CD4-positive, alpha-beta T cell treated with Interleukin-15 for 4 hours (primary cell): ENCODE measurements around the gene MEX3A.
A peak's percentile ranks its signal among the peaks of the same experiment; 100 is the strongest.
"Not testable (repeated sequence)": the region's sequence is repeated elsewhere in the genome, so short reads cannot be mapped to it uniquely, and the experiment has no call there.

Experiments
- DNase-seq: peaks from one replicate; pipeline ENCODE4 v3.0.0-alpha.2; 2020; ENCODE audit warnings: low spot score

The MEX3A gene

GRCh38 chr1:156082309-156083091, at the start of gene MEX3A:
TSS of gene MEX3A (minus strand) at chr1:156082465. CDS start at chr1:156081998, 467 bp downstream.
- DNase-seq = peak; percentile 47

DNA sequence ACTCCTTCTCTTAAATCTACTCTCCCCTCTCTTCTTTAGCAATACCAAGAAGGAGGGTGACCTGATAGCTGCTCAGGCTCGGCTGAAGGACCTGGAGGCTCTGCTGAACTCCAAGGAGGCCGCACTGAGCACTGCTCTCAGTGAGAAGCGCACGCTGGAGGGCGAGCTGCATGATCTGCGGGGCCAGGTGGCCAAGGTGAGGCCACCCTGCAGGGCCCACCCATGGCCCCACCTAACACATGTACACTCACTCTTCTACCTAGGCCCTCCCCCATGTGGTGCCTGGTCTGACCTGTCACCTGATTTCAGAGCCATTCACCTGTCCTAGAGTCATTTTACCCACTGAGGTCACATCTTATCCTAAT, 48.3 kb upstream of the MEX3A start:
- no peak for DNase-seq

DNA sequence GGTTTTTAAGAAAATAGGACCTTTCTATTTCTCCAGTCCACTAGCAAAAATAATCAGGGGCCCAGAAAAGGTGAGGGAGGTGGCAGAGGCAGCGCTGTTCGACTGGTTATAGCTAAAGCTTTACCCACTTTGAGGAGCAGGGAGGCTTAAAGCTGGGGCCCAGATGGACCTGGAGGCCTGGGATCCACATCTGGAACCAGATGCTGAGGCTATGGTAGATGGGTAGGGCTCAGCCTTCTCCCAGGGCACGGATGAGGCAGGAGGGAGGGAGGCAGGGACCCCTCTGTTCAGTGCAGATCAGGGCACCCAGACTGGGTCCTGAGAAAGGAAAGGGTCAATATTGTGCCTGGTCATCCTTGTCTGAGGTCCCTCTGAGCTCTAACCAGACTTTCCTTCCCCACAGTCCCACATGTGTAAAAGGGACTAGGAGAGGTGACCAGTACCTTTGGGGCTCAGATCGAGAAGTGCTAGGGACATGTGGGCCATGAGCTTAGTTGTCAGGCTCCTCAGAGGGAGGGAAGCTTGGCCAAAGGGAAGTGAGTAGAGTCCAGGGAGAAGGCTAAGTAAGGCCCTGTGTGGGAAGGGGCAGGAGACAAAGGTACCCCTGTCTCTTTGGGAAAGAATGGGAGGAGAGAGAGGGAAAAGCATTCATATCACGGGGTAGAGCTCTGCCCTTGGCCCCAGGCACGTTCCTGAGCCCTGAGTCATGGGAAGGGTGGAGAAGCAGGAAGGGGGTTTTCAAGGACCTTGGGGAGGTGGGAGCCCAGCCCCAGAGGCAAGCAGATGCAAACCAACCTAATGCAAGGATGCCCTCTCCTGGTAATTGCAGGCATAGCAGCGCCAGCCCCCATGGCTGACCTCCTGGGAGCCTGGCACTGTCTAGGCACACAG, 47.7 kb upstream of the MEX3A start:
- DNase-seq = peak; percentile 67

GRCh38 chr1:156128654-156129597, 46.7 kb upstream of the MEX3A start:
- no peak for DNase-seq

DNA sequence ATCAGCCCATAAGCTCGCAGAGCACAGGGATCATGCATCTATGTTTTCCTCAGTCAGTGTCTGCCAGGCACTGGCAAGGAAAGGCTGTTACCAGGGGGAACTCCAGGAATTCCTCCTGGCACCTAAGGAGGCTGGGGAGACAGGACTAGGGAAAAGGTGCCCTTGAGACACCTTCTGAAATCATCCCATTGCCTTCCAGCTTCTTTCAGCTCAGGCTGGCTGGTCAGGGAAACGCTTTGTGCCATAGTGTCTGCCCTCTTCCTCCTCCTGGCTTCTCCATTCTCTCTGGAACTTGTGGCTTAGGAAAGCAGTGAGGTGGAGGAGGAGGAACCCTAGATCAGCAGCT, 46.0 kb upstream of the MEX3A start:
- DNase-seq = no peak

- DNase-seq = peak; percentile 94
These were observed 44.6 kb upstream of the MEX3A start for GRCh38 chr1:156126630-156127534.

DNA sequence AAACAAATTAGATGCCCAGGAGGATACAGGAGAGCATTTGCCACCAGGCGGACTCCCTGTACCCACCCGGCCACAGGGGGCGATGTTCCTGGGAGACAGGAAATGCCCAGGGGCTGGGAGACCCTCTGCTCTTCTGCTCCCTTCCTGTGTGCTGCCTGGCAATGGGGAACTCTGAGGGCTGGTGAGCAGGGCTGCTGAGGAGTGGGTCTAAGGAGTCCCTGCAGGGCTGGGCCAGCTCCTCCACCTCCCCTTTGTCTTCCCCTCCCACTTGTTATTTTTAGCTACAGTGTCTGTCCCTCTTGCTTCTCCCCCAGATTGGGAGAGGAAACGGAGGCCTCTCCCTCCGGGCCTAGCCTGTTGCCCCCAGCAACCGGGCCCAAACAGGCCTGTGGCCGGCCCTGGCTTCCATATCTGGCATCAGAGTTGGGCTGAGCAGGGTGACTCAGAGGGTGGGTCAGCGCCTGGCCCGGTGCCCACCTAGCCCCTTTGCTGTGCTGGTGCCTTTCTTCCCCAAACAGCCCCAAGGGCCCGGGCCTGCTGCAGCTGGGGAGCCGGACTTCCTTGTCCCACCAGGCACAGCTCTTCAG, 43.9 kb upstream of the MEX3A start:
- peak; percentile 84 for DNase-seq

- not testable (repeated sequence) for DNase-seq
These were observed 43.3 kb upstream of the MEX3A start for GRCh38 chr1:156125544-156125943.

DNA sequence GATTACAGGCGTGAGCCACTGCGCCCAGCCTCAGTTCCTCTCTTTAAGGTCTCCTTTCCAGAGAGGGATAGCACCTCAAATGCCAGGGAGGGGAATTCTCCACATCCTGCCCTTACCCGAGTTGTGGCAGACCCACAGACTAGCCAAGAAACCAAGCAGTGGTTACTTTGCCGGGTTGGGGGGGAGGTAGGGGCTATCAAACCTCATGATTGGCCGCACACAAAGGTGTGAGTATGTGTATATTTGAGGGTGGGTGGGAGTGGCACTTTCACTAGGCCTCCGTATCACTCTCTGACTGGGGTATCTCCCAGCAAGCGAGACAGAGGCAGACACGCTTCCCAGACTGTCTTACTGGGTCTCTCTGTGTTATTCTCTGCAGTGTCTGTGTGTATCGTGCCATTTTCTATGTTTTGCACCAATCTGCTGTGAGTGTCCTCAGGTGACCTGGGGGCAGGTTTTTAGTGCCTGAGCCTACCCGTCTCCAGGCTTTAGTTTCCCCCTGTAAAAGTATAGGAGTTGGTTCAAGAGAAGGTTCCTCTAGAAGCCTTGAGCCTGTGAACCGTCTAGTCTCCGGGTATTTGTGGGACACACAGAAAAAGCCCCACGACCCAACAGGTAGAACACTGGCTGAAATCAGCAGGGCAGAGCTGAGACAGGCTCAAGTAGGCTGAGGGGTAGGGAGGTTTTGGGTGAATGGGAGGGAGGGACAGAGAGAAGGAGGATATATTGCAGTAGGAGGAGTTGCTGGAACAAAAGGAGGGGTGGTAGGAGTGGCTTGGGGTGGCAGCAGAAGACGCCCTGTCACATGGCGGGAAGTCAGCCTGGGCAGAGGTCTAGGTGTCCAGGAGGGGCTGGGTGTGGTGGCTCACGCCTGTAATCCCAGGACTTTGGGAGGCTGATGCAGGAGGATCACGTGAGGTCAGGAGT, 42.6 kb upstream of the MEX3A start:
- DNase-seq = no peak

DNA sequence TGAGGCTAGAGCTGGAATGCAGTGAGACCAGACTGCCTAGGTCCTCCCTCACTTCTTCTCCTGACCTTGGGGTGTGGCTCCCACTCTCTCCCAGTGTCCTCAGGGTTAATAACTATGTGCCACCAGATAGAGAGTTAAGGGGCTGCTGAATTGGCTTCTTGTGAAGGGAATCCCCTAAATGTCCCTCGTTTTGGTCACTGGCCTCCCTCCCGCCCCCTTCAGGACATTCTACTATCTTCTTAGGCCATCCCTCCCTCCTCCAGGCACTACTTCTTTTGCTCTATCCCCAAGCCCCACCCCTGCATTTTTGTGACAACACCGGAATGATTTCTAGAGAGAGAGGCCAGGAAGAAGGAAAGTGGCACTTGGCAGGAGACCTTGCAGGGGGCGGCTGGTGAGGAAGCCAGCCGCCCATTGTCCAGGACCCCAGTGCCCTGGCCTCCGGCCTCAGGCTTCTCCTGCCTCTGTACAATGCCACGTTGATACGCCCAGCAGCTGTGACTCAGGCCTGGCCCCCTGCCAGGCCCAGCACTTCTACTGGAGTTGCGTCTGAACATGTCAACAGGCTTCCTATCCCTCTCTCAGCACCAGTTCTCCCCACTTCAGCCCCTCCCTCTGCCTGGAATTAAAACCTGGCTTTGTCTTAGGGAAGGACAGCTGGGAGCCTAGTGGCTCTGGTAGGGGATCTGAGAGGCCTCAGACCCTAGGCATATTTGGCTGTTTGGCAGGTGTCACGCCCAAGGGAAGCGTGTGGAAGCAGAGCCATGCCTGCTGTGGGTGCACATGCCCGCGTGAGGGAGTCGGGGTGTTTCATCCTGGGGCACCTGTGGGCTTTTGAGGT, 41.3 kb upstream of the MEX3A start:
- DNase-seq = peak; percentile 68

GRCh38 chr1:156122519-156123355, 40.5 kb upstream of the MEX3A start:
- DNase-seq = no peak

GRCh38 chr1:156122086-156122485, 39.8 kb upstream of the MEX3A start:
- DNase-seq = no peak

- DNase-seq = no peak
These were observed 39.2 kb upstream of the MEX3A start for GRCh38 chr1:156121457-156121856.

- not testable (repeated sequence) for DNase-seq
These were observed 38.7 kb upstream of the MEX3A start for GRCh38 chr1:156121005-156121404.

DNA sequence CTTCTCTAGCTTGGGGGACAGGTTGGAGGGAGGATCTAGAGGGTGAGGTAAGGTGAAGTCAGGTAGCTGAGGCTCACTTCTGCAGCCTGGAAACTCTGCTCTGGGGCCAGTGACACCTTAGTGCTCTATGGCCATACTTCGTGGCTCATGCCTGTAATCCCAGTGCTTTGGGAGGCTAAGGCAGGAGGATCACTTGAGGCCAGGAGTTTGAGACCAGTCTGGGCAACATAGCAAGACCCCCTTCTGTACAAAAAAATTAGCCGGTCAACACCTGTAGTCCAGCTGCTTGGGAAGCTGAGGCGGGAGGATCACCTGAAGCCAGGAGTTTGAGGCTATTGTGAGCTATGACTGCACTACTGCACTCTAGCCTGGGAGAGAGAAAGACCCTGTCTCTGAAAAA, 38.1 kb upstream of the MEX3A start:
- no peak for DNase-seq

- peak; percentile 49 for DNase-seq
These were observed 37.4 kb upstream of the MEX3A start for GRCh38 chr1:156119503-156120209.
